Right atrium auricular region (tissue), 2 donors: ENCODE results near the gene FRY. TPM values are rescaled to one million over a fixed set of nuclear protein-coding genes. Genes with fewer than 3 reads are reported as not detected.

Source experiments
- DNase-seq: peaks from one replicate; pipeline ENCODE4 v3.0.0-alpha.2; 2019; ENCODE audit warnings: low spot score
- H3K27ac ChIP-seq, 2 donors: fragments of 200-600 bp; sonication (generic); 1 replicate in 1 of 2; 2 replicates in 1 of 2; pipeline ENCODE4 v1.5.1; 2016 to 2019
- H3K27me3 ChIP-seq, 2 donors: fragments of 200-600 bp; sonication (generic); one replicate each; pipeline versions ENCODE4 v1.5.1 to v1.6.0; 2017 to 2019
- H3K36me3 ChIP-seq: fragments of 200-600 bp; sonication (generic); one replicate; pipeline ENCODE4 v1.5.1; 2016
- H3K4me1 ChIP-seq, 2 donors: fragments of 200-600 bp; sonication (generic); one replicate each; pipeline versions ENCODE4 v1.5.1 to v1.6.0; 2017 to 2019
- H3K4me3 ChIP-seq, 2 donors: fragments of 200-600 bp; sonication (generic); 1 replicate in 1 of 2; 2 replicates in 1 of 2; pipeline ENCODE4 v1.5.1; 2017 to 2019; ENCODE audit warnings: mild to moderate bottlenecking in 1 of 2, moderate library complexity in 1 of 2
- H3K9me3 ChIP-seq, 2 donors: fragments of 200-600 bp; sonication (generic); one replicate each; pipeline ENCODE4 v1.5.1; 2019
- CTCF ChIP-seq, 2 donors: fragments of 200-600 bp; sonication (generic); IDR thresholded peaks; one replicate each; pipeline ENCODE4 v1.5.1; 2019; ENCODE audit warnings: antibody characterized with exemption in 2 of 2
- total RNA-seq, 2 donors: library from RNA; depleted of rRNA; stranded (reverse); fragments of >200 nt; gene quantifications; one replicate each; pipeline ENCODE4 v1.1.0, GENCODE V29; 2016

Gene FRY
- total RNA-seq, 2 donors from 2014 or later: 94.8 to 183 TPM

- DNase-seq: no peak
- no peak for TF ChIP-seq CTCF (IDR thresholded peaks at IDR 0.05)
- Histone ChIP-seq H3K9me3 (no peaks in the 10 kb centered on the region), H3K4me3 (no peak overlapping the region), H3K36me3 (no peaks in the 10 kb centered on the region), H3K27me3 (no peaks in the 10 kb centered on the region), H3K27ac (no peak overlapping the region), H3K4me1 (peaks cover 0 to 6% of the 10 kb centered on the region in 2 donors)
Observed at GRCh38 chr13:32039528-32039927, 8.0 kb downstream of the FRY start.

GRCh38 chr13:32040052-32040642, 8.6 kb downstream of the FRY start:
- TF ChIP-seq CTCF (IDR thresholded peaks at IDR 0.05): no peak
- no peaks in the 10 kb centered on the region for H3K9me3 ChIP-seq
- no peaks in the 10 kb centered on the region for H3K36me3 ChIP-seq
- DNase-seq: no peak
- peaks cover 0 to 6% of the 10 kb centered on the region in 2 donors for H3K4me1 ChIP-seq
- no peak overlapping the region for H3K27ac ChIP-seq
- no peaks in the 10 kb centered on the region for H3K27me3 ChIP-seq
- H3K4me3 ChIP-seq: no peak overlapping the region

- Histone ChIP-seq H3K36me3 (no peaks in the 10 kb centered on the region), H3K4me3 (no peak overlapping the region), H3K27ac (no peak overlapping the region), H3K9me3 (no peaks in the 10 kb centered on the region), H3K4me1 (peaks cover 0 to 12% of the 10 kb centered on the region in 2 donors), H3K27me3 (no peaks in the 10 kb centered on the region)
- TF ChIP-seq CTCF (IDR thresholded peaks at IDR 0.05): no peak
- DNase-seq: no peak
Observed at GRCh38 chr13:32040689-32041088, 9.1 kb downstream of the FRY start.

- H3K4me3 ChIP-seq: no peak overlapping the region
- H3K27ac ChIP-seq: no peak overlapping the region
- peaks cover 0 to 16% of the 10 kb centered on the region in 2 donors for H3K4me1 ChIP-seq
- H3K36me3 ChIP-seq: no peaks in the 10 kb centered on the region
- DNase-seq: no peak
- H3K9me3 ChIP-seq: no peaks in the 10 kb centered on the region
- no peak for TF ChIP-seq CTCF (IDR thresholded peaks at IDR 0.05)
- H3K27me3 ChIP-seq: no peaks in the 10 kb centered on the region
Observed at GRCh38 chr13:32041429-32041828, 9.9 kb downstream of the FRY start.

- Histone ChIP-seq H3K4me1 (peaks cover 0 to 21% of the 10 kb centered on the region in 2 donors), H3K27me3 (no peaks in the 10 kb centered on the region), H3K4me3 (no peak overlapping the region), H3K36me3 (no peaks in the 10 kb centered on the region), H3K27ac (no peak overlapping the region), H3K9me3 (no peaks in the 10 kb centered on the region)
- no peak for DNase-seq
- no peak for TF ChIP-seq CTCF (IDR thresholded peaks at IDR 0.05)
Observed at GRCh38 chr13:32042551-32042950, 11.0 kb downstream of the FRY start.

- H3K27ac ChIP-seq: no peak overlapping the region
- H3K27me3 ChIP-seq: no peaks in the 10 kb centered on the region
- no peak for TF ChIP-seq CTCF (IDR thresholded peaks at IDR 0.05)
- peaks cover 0 to 39% of the 10 kb centered on the region in 2 donors for H3K4me1 ChIP-seq
- H3K4me3 ChIP-seq: no peak overlapping the region
- no peaks in the 10 kb centered on the region for H3K9me3 ChIP-seq
- no peaks in the 10 kb centered on the region for H3K36me3 ChIP-seq
- DNase-seq: no peak
Observed at GRCh38 chr13:32044446-32044845, 12.9 kb downstream of the FRY start.
